Stimulated activated CD4-positive, alpha-beta T cell treated with anti-CD3 and anti-CD28 coated beads, Interleukin-4, amount 100 ng/mL, for 1 hour (primary cell): ENCODE results near the gene TBC1D5.
"Not testable (repeated sequence)": the region's sequence is repeated elsewhere in the genome, so short reads cannot be mapped to it uniquely, and the experiment has no call there.

ENCODE experiments used
- DNase-seq: peaks from one replicate; pipeline ENCODE4 v3.0.0-alpha.2; 2020

Gene TBC1D5

GRCh38 chr3:17640466-17640865, 102.0 kb downstream of the TBC1D5 start:
- DNase-seq, result no peak

GRCh38 chr3:17639765-17640164, 102.7 kb downstream of the TBC1D5 start:
- DNase-seq, result no peak

GRCh38 chr3:17639257-17639656, 103.2 kb downstream of the TBC1D5 start:
- no peak for DNase-seq

- no peak for DNase-seq
These were observed 104.1 kb downstream of the TBC1D5 start for GRCh38 chr3:17638356-17638755.

GRCh38 chr3:17635675-17636074, 106.8 kb downstream of the TBC1D5 start:
- not testable (repeated sequence) for DNase-seq

- no peak for DNase-seq
These were observed 107.5 kb downstream of the TBC1D5 start for GRCh38 chr3:17634964-17635363.

GRCh38 chr3:17634201-17634600, 108.2 kb downstream of the TBC1D5 start:
- no peak for DNase-seq

- no peak for DNase-seq
These were observed 109.9 kb downstream of the TBC1D5 start for GRCh38 chr3:17632401-17633100.

GRCh38 chr3:17631609-17632008, 110.8 kb downstream of the TBC1D5 start:
- DNase-seq, result no peak

GRCh38 chr3:17629400-17629799, 113.0 kb downstream of the TBC1D5 start:
- no peak for DNase-seq

- DNase-seq, result no peak
These were observed 116.0 kb downstream of the TBC1D5 start for GRCh38 chr3:17626395-17626794.

GRCh38 chr3:17625133-17625532, 117.3 kb downstream of the TBC1D5 start:
- DNase-seq, result no peak

- DNase-seq, result no peak
These were observed 119.0 kb downstream of the TBC1D5 start for GRCh38 chr3:17623464-17623863.

GRCh38 chr3:17619968-17620367, 122.5 kb downstream of the TBC1D5 start:
- no peak for DNase-seq

- not testable (repeated sequence) for DNase-seq
These were observed 129.4 kb downstream of the TBC1D5 start for GRCh38 chr3:17613017-17613416.

GRCh38 chr3:17607905-17608304, 134.5 kb downstream of the TBC1D5 start:
- no peak for DNase-seq

- DNase-seq, result no peak
These were observed 136.5 kb downstream of the TBC1D5 start for GRCh38 chr3:17605934-17606333.

- DNase-seq, result no peak
These were observed 137.4 kb downstream of the TBC1D5 start for GRCh38 chr3:17605032-17605431.

- no peak for DNase-seq
These were observed 140.3 kb downstream of the TBC1D5 start for GRCh38 chr3:17602126-17602525.

- DNase-seq, result no peak
These were observed 149.5 kb downstream of the TBC1D5 start for GRCh38 chr3:17592956-17593355.

GRCh38 chr3:17590465-17590864, 152.0 kb downstream of the TBC1D5 start:
- no peak for DNase-seq

GRCh38 chr3:17589888-17590287, 152.5 kb downstream of the TBC1D5 start:
- no peak for DNase-seq

- no peak for DNase-seq
These were observed 154.0 kb downstream of the TBC1D5 start for GRCh38 chr3:17588422-17588821.

- no peak for DNase-seq
These were observed 156.8 kb downstream of the TBC1D5 start for GRCh38 chr3:17585394-17586325.
